Activated T-cell treated with anti-CD3 and anti-CD28 coated beads for 48 hours (primary cell): Measurements from ENCODE around the gene KLC1.

Experiments
- DNase-seq: peaks from one replicate; pipeline ENCODE4 v3.0.0-alpha.2; 2020; ENCODE audit warnings: low read depth

KLC1 gene

GRCh38 chr14:103721334-103722120 lies 92.5 kb downstream of the KLC1 start:
- peak; percentile 33 for DNase-seq

- DNase-seq: no peak
Observed at GRCh38 chr14:103723748-103724081, 94.7 kb downstream of the KLC1 start.

DNA sequence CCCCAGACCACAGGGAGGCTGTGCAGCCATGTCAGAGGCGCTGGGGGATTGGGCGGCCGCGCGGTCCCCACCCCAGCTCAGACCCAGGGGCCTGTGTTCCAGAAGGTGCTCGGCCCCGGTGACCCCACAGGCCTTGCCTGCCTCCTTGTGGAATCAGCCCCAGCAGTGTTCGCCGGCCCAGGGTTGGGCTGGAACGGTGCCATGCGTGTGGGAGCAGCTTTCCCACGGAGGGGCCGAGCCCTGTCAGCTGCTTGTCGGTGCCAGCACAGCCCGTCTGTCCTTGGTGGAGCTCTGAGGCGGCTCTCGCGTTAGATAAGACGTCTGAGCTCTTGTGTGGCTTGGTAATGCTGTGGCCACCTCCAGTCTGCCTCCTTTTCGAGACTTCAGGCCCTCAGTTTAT lies 95.1 kb downstream of the KLC1 start:
- DNase-seq: no peak

DNA sequence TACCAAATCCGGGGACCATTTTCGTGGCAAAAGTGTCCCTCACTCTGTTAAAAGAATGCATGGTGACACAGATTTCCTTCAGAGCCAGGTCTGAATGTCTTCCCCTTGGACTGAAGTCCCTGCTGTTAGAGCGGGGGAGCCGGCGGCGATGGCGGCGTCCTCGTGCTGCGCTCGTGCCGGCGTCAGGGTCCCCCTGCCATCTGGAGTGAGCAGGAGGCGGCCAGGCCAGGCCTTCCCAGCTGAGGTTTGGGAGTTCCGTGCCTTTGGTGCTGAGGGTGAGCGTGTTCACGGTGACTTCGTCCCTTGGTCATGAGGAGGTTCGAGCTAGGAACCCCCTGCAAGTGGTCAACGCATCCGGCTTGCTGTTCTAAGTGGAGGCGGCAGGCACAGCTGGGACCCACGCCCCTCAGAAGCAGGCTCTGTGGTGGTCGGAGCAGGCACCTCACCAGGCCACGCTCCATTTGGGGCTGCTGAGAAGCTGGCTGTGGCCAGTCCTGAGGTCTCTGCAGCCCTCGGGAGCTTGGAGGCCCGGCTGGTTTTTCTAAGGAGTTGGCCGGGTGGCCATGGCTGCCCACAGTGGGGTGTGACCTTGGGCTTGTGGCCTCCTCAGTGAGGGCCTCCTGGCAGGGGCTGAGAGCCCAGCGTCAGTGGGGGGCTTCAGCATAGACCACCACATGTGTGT lies 96.1 kb downstream of the KLC1 start:
- no peak for DNase-seq

GRCh38 chr14:103725739-103726395 lies 96.9 kb downstream of the KLC1 start:
- no peak for DNase-seq

DNA sequence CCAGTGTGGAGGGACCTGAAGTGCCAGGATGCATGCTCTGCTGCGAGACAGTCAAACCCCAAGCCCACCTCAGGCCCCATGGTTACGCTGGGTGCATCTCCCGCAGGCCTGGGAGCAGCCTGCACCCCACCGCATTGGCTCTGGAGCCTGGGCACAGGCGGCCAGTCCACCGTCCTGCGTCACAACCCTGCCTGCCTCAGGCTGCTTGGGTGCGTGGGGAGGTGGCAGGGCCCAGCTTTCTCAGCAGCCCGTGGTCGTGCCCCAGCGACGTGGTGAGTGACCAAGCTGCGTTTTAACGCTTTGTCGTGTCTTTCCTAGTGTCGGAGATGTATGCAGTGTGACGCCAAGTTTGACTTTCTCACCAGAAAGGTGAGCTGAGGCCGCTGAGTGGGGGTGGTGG lies 97.5 kb downstream of the KLC1 start:
- no peak for DNase-seq

DNA sequence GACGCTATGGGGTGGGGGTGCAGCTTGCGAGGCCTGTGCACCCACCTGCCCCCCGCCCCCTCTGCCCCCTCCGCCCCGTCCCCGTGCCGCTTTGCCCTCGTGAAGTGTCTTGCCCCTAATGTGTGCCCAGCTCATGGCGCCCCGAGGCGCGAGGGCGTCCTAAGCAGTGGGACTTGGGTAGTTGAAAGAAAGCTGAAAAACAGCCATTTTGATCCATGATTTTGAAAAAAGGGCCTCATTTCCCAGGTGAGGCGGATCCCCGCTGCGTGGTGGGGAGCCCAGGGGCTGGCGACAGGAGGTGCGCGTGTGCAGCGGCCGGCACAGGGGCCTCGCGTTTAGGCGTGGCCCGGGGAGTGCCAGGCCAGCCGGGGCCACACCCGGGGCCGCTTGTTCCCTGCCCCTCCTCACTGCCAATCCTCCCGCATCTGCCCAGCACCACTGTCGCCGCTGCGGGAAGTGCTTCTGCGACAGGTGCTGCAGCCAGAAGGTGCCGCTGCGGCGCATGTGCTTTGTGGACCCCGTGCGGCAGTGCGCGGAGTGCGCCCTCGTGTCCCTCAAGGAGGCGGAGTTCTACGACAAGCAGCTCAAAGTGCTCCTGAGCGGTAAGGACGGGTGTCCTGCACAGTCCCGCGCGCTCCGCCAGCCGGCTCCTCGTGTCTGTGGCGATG lies 98.4 kb downstream of the KLC1 start:
- DNase-seq: no peak

DNA sequence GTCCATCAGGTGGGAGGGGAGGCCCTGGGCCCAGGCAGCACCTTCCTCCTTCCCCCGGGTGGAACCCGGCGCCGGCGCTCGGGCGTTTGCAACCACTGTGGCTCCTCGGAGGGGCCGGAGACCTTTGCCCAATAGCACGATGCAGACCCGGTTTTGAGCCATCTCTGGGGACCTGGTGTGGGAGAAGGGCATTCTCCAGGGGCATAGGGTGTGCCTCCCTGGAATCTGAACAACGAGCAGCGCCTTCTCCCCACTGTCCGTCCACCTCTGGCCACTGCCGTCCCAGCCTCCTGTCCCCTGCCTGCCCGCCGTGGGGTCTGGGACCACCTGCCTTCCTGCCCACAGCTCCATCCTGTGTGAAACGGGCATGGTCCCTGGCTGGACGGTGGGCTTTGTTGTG lies 99.1 kb downstream of the KLC1 start:
- no peak for DNase-seq

- DNase-seq: no peak
Observed at GRCh38 chr14:103728721-103729120, 99.7 kb downstream of the KLC1 start.

DNA sequence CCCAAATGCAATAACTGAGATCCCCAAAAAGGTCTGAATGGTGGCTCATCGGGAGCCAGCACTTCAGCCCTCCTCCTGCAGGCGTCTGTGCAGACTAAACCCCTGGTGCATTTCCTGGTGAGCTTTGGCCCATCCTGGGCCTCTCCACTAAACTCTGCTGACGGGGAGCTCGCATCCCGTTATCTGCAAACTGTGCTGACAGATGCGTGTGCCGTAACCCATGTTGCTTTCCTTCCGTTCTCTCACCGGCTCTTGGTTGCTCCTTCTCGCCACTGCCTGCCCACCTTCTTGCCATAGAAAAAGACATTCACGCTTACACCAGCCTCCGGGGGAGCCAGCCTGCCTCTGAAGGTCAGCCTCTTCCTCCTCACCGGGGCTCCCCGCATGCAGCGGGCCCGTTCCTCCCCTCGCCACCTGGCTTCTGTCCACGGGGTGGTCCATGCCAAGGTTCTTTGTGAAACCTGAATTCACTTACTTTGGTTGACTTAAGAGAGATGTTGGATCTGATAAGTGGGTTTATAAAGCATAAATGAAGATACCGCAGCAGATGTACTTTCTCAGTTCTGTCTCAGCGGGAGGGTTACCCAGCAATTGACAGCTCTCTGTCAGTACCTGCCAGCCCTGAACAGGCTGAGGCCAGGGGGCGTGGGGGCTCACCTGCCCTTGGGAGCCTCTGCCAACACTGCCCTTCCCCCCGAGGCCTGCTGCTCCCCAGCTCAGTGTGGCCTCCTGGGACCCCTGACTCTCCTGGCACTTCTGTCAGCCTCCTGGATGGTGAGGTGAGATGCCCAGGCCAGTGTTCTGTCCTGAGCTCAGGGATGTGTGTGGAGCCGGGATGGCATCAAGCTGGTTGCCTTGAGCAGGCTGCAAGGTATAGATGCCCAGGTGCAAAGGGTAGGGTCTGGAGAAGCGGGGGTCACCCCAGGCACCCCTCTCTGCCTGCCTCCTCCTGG lies 100.8 kb downstream of the KLC1 start:
- no peak for DNase-seq

DNA sequence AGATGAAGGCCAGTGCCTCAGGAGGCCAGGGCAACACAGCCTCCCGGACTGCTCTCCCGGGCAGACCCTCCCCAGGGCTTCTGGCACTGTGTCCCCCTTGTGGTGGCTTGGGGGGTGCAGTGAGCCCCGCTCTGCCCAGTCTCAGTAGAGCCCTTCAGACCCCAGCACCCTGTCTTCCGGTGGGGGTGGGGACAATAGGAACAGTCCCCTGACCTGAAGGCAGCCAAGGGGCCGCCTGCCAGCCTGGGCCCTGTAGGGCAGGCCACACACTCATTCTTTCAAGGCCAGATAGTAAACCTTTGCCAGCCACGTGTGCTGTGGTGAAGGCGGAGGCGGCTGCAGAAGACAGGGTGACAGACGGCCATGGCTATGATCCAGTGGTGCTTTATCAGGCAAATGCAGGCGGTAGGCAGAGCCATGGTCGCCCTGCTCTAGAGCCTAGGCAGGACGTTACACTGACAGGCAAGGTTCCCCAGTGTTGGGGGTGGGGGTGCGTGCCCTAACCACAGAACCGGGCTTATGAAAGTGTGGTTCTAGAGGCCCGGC lies 101.6 kb downstream of the KLC1 start:
- no peak for DNase-seq

GRCh38 chr14:103731481-103731880 lies 102.5 kb downstream of the KLC1 start:
- DNase-seq: no peak

- no peak for DNase-seq
Observed at GRCh38 chr14:103731916-103732867, 103.2 kb downstream of the KLC1 start.

DNA sequence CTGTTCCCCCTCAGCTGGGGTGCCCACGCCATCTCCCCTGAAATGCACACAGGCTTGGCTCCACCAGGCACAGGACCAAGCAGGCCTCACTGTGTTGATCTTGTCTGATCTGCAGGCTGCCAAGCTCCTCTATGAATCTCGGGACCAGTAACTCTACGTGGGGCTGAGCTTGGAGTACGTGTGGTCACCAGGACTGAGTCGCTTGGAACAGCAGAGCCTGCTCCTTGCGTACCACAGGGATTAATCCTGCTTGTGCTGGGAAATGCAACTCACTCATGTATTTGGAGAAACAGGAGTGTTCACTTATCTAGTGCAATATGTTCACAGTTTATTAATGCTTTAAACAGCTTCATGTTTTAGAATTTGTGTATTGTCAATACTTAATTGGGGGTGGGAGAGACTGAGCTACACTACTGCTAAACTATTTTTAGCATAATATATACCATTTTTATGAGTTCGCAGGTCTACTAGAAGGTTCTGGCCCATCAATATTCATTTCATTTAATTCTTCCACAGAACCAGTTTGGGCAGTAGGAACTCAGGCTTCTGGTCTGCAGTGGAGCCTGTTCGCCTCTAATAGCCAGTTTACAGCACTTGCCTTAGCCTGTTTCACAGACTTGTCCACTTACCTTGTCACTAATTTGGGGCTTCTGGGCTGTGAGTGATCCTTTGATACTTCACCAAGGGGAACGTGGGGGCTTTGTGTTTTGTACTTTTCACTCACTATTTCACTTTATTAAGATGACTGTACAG lies 104.0 kb downstream of the KLC1 start:
- DNase-seq: no peak

GRCh38 chr14:103733651-103734050 lies 104.6 kb downstream of the KLC1 start:
- DNase-seq: no peak

- no peak for DNase-seq
Observed at GRCh38 chr14:103734081-103734888, 105.3 kb downstream of the KLC1 start.

GRCh38 chr14:103735022-103735421 lies 106.0 kb downstream of the KLC1 start:
- DNase-seq: no peak

DNA sequence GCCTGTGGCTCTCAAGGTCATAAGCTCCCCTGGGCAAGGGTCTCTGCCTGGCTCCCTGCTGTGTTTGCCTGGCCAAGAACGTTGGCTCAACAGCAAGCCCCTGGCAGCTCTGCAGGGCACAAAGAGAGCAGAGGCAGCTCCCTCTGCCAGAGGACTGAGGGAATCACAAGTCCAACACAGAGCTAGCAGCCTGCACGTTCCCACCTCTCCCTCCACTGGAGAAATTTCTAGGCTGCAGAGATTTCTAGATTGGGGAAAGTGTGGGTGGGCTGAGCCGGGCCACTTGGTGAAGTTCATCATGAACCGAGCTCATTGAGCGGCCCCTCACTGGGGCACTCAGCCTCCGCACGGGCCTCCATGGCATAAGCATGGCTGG lies 106.4 kb downstream of the KLC1 start:
- no peak for DNase-seq
